ENCODE results near the gene GOLGA2.
"Not testable (repeated sequence)": the region's sequence is repeated elsewhere in the genome, so short reads cannot be mapped to it uniquely, and the experiment has no call there.

GOLGA2 gene

GRCh38 chr9:128288273-128289004, 12.6 kb upstream of the GOLGA2 start:
- DNase-seq = no peak

- DNase-seq = no peak
Observed at GRCh38 chr9:128286440-128286839, 10.6 kb upstream of the GOLGA2 start.

DNA sequence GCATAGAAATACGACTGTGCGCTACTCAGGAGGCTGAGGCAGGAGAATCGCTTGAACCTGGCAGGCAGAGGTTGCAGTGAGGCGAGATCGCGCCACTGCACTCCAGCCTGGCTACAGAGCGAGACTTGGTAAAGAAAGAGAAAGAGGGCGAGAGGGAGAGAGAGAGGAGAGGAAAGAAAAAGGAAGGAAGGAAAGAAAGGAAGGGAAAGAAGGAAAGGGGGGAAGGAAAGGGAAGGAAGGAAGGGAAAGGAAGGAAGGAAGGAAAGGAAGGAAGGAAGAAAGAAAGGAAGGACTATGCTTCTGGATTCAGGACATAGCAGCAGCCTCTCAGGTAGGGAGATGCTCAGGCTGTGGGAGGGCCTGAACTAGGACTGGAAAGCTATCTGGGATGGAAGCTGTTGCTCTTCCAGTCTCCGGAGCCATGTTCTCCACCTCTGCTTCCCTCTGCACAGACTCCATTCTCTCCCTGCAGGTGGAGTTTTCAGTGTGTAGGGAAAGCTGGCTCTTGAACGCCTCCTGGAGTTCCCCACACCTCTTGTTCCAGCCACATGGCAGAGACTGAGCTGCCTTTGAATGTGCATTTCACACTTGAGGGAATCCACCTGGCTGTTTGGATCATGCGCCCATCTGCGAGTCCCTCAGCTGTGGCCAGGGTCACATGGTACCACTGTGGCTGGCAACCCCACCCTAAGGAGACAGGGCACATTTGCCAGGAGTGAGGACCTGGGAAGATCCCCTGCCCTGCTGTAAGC, 9.4 kb upstream of the GOLGA2 start:
- no peak for DNase-seq

- no peak for DNase-seq
Observed at GRCh38 chr9:128282500-128282899, 6.7 kb upstream of the GOLGA2 start.

GRCh38 chr9:128280084-128280622, 4.3 kb upstream of the GOLGA2 start:
- DNase-seq = no peak

DNA sequence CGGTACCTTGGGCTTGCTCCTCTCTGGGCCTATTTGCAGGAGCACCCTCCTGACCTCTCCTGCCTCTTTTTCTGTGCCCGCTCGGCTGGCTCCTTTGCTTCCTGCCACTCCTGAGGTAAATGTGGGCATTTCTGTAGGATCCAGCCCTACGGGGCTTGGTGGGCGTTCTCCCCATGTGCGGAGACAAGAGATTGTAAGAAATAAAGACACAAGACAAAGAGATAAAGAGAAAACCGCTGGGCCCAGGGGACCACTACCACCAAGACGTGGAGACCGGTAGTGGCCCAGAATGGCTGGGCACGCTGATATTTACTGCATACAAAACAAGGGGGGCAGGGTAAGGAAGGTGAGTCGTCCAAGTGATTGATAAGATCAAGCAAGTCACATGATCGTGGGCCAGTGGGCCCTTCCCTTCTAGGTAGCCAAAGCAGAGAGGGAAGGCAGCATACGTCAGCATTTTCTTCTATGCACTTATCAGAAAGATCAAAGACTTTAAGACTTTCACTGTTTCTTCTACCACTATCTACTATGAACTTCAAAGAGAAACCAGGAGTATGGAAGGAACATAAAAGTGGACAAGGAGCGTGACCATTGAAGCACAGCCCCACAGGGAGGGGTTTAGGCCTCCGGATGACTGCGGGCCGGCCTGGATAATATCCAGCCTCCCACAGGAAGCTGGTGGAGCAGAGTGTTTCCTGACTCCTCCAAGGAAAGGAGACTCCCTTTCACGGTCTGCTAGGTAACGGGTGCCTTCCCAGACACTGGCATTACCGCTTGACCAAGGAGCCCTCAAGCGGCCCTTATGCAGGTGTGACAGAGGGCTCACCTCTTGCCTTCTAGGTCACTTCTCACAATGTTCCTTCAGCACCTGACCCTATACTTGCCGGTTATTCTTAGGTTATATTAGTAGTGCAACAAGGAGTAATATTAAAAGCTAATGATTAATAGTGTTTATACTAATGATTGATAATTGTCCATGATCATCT, 3.6 kb upstream of the GOLGA2 start:
- not testable (repeated sequence) for DNase-seq

- no peak for DNase-seq
Observed at GRCh38 chr9:128276574-128277270, 915 bp upstream of the GOLGA2 start.

DNA sequence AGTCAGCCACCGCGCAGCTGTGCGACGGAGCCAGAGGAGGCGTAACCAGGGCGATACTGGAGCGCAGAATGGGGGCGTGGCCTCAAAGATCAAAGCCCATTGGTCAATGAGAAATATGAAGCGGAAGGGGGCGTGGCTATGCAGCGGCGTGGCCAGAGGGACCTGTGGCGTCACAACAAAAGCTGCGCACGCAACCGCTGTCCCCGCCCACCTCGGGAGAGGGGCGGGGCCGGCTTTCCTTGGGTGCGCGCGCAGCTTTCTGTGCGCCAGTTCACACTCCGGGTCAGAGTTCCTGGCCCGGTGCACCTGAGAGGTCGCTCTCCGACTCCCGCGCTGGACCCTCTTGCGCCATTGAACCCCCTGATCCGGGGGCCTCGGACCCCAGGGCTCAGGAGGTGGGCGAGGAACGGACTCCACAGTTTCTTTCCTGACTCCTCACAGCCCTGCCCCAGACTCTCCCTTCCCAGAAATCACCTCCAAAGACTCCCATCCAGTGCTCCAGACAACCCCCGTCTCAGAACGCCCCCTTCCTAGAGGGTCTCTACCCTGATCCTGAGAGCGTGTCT, 284 bp upstream of the GOLGA2 start, which contains the start of gene SWI5:
Gene SWI5 (plus strand): TSS at position 269 of the 566 bp plus-strand sequence.
- DNase-seq = peak; percentile 99

GRCh38 chr9:128274245-128274644, 1.6 kb downstream of the GOLGA2 start:
- DNase-seq = no peak

- DNase-seq = no peak
Observed at GRCh38 chr9:128271512-128271911, 4.3 kb downstream of the GOLGA2 start.

DNA sequence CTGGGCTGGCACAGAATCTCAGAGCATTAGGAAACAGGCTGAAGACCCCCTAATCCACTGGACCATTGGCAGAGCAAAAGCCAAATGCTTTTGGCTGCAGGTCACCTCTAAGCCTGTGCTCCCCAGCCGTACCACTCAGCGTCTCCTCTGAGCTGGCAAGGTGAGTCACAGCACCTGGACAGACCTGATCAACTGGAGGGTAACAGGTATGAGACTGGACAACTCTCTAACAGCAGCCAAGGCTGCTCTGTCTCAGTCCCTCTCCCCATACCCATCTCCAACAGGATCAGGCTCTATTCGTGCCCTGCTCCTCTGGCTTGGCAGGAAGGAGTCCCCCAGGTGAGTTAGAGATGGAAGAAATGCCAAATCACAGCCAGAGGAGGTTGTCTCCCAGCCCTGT, 4.7 kb downstream of the GOLGA2 start:
- DNase-seq = no peak

DNA sequence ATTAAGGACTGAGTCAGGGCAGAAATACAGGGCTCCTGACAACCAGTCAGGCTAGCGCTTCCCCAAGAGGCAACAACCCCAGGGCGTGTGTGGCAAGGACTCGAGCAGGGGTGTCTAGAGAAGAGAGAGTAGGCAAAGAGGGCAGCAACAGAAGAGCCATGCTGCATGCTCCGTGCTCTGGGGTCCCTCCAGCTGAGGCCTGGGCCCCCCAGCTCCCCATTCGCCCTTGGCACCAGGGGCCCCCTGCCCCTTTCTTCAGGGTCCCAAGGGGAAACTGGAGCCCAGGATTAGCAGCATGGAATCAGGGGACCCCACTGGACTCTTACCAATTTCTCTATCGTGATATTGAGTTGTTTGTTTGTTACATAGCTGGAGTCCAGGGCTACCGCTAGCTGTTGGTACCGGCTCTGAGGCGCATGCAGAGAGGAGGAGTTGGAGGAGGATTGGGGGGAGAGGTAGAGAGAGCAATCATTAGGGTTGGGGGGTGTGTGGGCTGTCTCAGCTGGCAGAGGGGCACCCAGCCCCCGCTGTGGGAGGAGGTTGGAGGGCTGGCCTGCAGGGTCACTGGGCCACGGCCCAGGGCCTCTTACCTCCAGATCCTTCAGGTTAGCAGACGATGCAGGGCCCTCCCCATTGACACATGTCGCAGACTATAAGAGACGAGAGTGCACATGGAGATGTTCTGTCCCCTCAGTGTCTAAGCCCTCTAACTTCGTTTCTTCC, 8.8 kb downstream of the GOLGA2 start:
- no peak for DNase-seq

- no peak for DNase-seq
Observed at GRCh38 chr9:128265348-128265847, 10.4 kb downstream of the GOLGA2 start.

- no peak for DNase-seq
Observed at GRCh38 chr9:128262687-128263086, 13.1 kb downstream of the GOLGA2 start.

DNA sequence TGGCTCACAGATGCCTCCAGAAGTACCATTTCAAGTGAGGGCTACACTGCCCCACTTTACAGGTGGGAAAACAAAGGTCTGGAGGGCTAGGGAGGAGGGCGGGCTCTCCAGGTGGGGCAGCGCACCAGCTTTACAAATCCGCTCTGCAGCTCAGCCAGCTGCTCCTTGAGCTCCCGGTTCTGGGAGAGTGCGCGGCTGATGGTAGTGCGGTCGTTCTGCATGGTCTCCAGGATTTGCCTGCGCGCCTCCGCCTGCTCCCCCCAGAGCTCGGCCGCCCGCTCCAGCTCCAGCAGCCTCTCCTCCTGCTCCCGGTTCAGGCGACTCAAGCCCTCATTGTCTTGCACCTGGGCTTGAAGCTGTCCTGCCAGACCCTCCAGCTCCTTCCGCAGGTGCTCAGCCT, 15.5 kb downstream of the GOLGA2 start:
- no peak for DNase-seq

DNA sequence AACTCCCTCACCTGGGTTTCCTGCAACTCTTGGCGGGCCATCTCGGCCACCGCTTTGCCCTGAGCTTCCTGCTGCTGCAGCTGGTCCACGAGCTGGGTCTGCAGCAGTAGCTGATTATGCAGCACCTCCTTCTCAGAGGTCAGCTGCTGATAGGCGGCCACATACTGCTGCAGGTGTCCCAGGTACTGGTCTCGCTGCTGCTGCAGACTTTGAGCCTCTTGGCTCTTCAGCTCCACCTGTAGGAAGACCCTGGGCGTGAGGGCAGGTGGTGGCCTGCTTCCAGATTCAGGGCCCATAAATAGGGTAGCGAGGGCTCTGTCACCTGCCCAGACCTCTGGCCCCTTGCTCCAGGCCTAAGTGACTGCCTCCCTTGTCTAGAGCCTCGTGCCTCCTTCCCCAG, 16.7 kb downstream of the GOLGA2 start:
- no peak for DNase-seq

DNA sequence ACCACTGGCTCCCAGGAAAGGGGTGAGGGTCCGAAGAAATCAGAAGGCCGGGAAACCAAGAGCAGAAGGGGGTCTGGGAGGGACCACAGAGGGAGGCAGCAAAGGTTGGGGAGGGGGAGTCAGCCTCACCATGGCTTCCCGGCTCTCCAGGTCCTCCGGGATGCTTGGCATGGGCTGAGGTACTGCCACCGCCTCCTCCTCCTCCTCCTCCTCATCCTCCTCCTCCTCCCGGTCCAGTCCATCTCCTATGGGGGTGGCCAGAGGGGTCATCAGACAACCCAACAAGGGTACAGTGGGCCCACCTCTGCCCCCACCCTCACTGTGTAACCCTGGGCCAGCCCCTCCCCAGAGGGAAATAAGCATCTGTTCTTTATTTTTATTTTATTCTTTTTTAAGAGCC, 17.5 kb downstream of the GOLGA2 start:
- DNase-seq = no peak

- no peak for DNase-seq
Observed at GRCh38 chr9:128257907-128258306, 17.9 kb downstream of the GOLGA2 start.

GRCh38 chr9:128257086-128257825, 18.6 kb downstream of the GOLGA2 start:
- DNase-seq = no peak

All from OCI-M1 (cell line).